Activated CD4-positive, alpha-beta memory T cell treated with anti-CD3 and anti-CD28 coated beads, Interleukin-2, amount 10 ng/mL, durations not matched to agents 7 days and 5 days (primary cell): ENCODE results near the gene SELENOV. TPM values are rescaled to one million over a fixed set of nuclear protein-coding genes. Genes with fewer than 3 reads are reported as not detected.

Experiments
- CTCF ChIA-PET: fragments of 350-600 bp; sonication (Branson Sonifier 250); formaldehyde crosslinking; loops from one replicate; lab custom pipeline; 2021; ENCODE audit warnings: antibody characterized with exemption, inconsistent platforms; lab: Charles Lee
- POLR2A ChIA-PET: fragments of 350-600 bp; sonication (Branson Sonifier 250); formaldehyde crosslinking; loops from one replicate; lab custom pipeline; 2021; ENCODE audit warnings: antibody characterized with exemption; lab: Charles Lee
- DNase-seq: peaks from one replicate; pipeline ENCODE4 v3.0.0-alpha.2; 2020
- H3K27ac Mint-ChIP-seq: one replicate; pipeline ENCODE4 v1.8.0; 2021; ENCODE audit warnings: mild to moderate bottlenecking, mixed read lengths
- H3K27me3 Mint-ChIP-seq: one replicate; pipeline ENCODE4 v1.8.0; 2021; ENCODE audit warnings: mixed read lengths
- H3K36me3 Mint-ChIP-seq: one replicate; pipeline ENCODE4 v1.8.0; 2021; ENCODE audit warnings: low read depth, mixed read lengths
- H3K4me1 Mint-ChIP-seq: one replicate; pipeline ENCODE4 v1.8.0; 2021; ENCODE audit warnings: mixed read lengths
- H3K4me3 Mint-ChIP-seq: one replicate; pipeline ENCODE4 v1.8.0; 2021; ENCODE audit warnings: mild to moderate bottlenecking, mixed read lengths
- H3K9me3 Mint-ChIP-seq: one replicate; pipeline ENCODE4 v1.8.0; 2021; ENCODE audit warnings: mixed read lengths
- total RNA-seq, 2 experiments: library from RNA; stranded (reverse); gene quantifications; one replicate each; pipeline ENCODE4 v1.2.3, GENCODE V29; 2021

The SELENOV gene
- total RNA-seq, 2 experiments from 2014 or later = not detected

DNA sequence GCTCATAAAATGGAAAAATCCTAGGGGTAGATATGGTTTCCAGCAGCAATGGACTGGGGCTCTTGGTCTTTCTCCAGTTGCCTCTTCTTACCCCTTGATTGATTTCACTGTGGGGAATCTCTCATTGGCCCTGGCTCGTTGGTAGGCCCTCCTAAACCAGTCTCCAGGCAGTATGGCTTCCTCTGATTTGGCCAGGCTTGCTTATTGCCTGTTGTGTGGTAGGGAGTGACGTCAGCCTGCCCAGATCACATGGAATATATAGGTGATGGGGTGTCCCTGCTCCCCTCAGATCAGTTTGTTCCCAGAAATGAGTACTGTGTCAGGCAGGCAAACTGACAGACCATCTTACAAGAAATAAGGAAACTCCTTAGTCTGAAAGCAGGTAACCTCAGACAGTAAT lies 5.7 kb upstream of the SELENOV start:
- Mint-ChIP-seq H3K4me1 (peaks cover 17% of the 10 kb centered on the region), H3K36me3 (peaks cover 5% of the 10 kb centered on the region), H3K27me3 (peaks cover 56% of the 10 kb centered on the region), H3K4me3 (no peak overlapping the region), H3K27ac (no peak overlapping the region), H3K9me3 (no peaks in the 10 kb centered on the region)
- no peak for DNase-seq
- ChIA-PET POLR2A (no interaction called here), CTCF (interaction anchor here (0.7 kb wide), 1 partner anchor 25 kb away, joined by 3 read pairs; no protein-coding TSS in a partner anchor)

DNA sequence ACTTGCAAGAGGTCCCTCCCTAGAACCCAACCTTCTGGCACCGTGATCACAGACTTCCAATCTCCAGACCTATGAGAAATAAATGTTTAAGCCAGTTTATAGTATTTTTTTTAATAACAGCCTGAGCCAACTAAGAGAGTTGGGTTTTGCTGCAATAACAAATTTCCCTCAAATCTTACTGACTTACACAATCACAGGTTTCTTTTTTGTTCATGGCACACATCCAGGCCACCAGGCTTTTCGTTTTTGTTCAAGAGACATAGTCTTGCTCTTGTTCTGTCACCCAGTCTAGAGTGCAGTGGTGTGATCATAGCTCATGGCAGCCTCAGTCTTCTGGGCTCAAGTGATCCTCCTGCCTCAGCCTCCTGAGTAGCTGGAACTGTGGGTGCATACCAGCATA lies 2.0 kb upstream of the SELENOV start:
- CTCF ChIA-PET = interaction anchor here (0.8 to 1.2 kb wide), 2 partner anchors 12 to 68 kb away, joined by 4 read pairs; partner anchors contain the start of gene SUPT5H
- peaks cover 12% of the 10 kb centered on the region for H3K4me1 Mint-ChIP-seq
- no peak overlapping the region for H3K27ac Mint-ChIP-seq
- no peak for DNase-seq
- no peaks in the 10 kb centered on the region for H3K9me3 Mint-ChIP-seq
- POLR2A ChIA-PET = interaction anchor here (1.5 kb wide), 1 partner anchor 162 kb away, joined by 3 read pairs; no protein-coding TSS in a partner anchor
- peaks cover 4% of the 10 kb centered on the region for H3K36me3 Mint-ChIP-seq
- peaks cover 53% of the 10 kb centered on the region for H3K27me3 Mint-ChIP-seq
- no peak overlapping the region for H3K4me3 Mint-ChIP-seq

DNA sequence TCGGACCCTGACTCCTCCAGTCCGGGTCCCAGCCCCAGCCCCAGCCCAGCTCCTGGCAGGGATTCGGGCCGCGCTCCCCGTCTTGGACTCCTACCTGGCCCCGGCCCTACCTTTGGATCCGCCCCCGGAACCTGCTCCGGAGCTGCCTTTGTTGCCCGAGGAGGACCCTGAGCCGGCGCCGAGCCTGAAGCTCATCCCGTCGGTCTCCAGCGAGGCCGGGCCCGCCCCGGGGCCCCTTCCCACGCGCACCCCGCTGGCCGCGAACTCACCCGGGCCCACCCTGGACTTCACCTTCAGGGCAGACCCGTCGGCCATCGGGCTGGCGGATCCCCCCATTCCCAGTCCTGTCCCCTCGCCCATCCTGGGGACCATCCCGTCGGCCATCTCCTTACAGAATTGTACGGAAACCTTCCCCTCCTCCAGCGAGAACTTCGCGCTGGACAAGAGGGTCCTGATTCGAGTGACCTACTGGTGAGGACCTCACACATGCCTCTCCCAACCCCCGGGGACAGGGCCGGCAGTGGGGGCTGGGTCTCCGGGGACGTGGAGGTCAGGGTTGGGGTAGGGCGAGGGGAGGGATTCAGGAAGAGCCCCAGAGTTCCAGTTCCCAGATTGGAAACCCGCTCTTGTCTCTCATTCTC lies 732 bp downstream of the SELENOV start:
- Mint-ChIP-seq H3K4me3 (no peak overlapping the region), H3K27me3 (peaks cover 44% of the 10 kb centered on the region), H3K27ac (no peak overlapping the region), H3K36me3 (peaks cover 4% of the 10 kb centered on the region), H3K4me1 (peaks cover 10% of the 10 kb centered on the region), H3K9me3 (no peaks in the 10 kb centered on the region)
- ChIA-PET POLR2A (interaction anchor here (1.0 kb wide), 1 partner anchor 17 kb away, joined by 3 read pairs; the partner anchor contains the start of gene EID2B), CTCF (interaction anchor here (1.3 kb wide), 1 partner anchor 42 kb away, joined by 3 read pairs; no protein-coding TSS in a partner anchor)
- DNase-seq = no peak

DNA sequence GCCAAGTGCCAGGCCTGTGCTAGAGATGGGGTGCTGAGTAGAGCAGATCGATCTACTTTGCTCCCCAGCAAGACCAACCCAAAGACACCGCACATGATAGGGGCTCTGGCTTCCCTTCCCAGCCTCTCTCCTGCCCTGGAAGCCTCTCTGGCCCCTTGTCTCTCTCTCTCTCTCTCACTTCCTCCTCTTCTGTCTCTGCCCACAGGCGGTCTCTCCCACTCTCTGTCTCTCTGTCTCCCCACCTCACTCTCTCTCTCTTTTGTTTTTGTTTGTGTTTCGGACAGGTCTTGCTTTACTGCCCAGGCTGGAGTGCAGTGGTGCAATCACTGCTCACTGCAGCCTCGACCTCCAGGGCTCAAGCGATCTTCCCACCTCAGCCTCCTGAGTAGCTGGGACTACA lies 1.3 kb downstream of the SELENOV start:
- ChIA-PET POLR2A (no interaction called here), CTCF (interaction anchor here (1.3 kb wide), 1 partner anchor 42 kb away, joined by 3 read pairs; no protein-coding TSS in a partner anchor)
- Mint-ChIP-seq H3K9me3 (no peaks in the 10 kb centered on the region), H3K4me1 (peaks cover 10% of the 10 kb centered on the region), H3K36me3 (peaks cover 4% of the 10 kb centered on the region), H3K4me3 (no peak overlapping the region), H3K27ac (no peak overlapping the region), H3K27me3 (peaks cover 44% of the 10 kb centered on the region)
- no peak for DNase-seq

DNA sequence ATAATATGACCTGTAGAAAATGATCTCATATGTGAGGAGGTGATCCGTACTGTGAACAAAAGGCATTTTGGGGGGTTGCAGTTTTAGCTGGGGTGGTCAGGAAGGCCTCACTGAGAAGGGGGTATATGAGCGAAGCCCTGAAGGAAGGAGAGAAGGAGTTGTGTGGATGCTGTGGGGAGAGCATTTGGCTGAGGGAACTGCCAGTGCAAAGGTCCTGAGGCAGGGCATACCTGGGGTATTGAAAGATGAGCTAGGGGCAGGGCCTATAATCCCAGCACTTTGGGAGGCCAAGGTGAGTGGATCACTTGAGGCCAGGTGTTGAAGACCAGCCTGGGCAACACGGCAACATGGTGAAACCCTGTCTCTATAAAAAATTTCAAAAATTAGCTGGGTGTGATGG lies 2.5 kb downstream of the SELENOV start:
- no peak overlapping the region for H3K4me3 Mint-ChIP-seq
- H3K4me1 Mint-ChIP-seq = peaks cover 10% of the 10 kb centered on the region
- POLR2A ChIA-PET = interaction anchor here (2.5 kb wide), 1 partner anchor 15 kb away, joined by 8 read pairs; the partner anchor contains the start of gene EID2B
- DNase-seq = no peak
- no peaks in the 10 kb centered on the region for H3K9me3 Mint-ChIP-seq
- peaks cover 43% of the 10 kb centered on the region for H3K27me3 Mint-ChIP-seq
- no peak overlapping the region for H3K27ac Mint-ChIP-seq
- CTCF ChIA-PET = interaction anchor here (0.6 to 1.2 kb wide), 3 partner anchors 44 to 104 kb away, joined by 3 read pairs; no protein-coding TSS in a partner anchor
- peaks cover 4% of the 10 kb centered on the region for H3K36me3 Mint-ChIP-seq

DNA sequence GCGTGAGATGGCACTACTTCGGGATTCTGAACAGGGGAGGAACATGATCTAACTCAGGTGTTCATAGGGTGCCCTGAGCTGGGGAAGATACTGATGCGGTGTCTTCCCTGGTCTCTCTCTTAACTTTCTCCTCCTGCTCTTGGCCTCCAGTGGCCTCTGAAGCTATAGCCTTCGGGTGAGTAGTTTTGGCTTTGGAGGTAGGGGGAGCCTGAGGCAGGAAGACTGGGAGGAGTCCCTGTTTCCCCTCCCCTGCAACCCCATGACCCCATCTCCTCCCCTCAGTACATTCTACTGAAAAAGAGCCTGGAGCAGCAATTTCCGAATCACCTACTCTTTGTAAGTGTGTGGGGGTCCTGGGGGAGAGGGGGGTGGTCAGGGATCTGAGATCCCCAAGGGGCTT lies 3.5 kb downstream of the SELENOV start:
- H3K4me1 Mint-ChIP-seq = peaks cover 10% of the 10 kb centered on the region
- H3K9me3 Mint-ChIP-seq = no peaks in the 10 kb centered on the region
- H3K27me3 Mint-ChIP-seq = peaks cover 36% of the 10 kb centered on the region
- CTCF ChIA-PET = interaction anchor here (0.6 to 2.5 kb wide), 5 partner anchors 14 to 1175 kb away, joined by 3 to 8 read pairs (median 3); partner anchors contain the start of gene EID2B
- no peak for DNase-seq
- peaks cover 4% of the 10 kb centered on the region for H3K36me3 Mint-ChIP-seq
- H3K27ac Mint-ChIP-seq = no peak overlapping the region
- POLR2A ChIA-PET = interaction anchor here (2.5 kb wide), 1 partner anchor 14 kb away, joined by 8 read pairs; the partner anchor contains the start of gene EID2B
- no peak overlapping the region for H3K4me3 Mint-ChIP-seq

DNA sequence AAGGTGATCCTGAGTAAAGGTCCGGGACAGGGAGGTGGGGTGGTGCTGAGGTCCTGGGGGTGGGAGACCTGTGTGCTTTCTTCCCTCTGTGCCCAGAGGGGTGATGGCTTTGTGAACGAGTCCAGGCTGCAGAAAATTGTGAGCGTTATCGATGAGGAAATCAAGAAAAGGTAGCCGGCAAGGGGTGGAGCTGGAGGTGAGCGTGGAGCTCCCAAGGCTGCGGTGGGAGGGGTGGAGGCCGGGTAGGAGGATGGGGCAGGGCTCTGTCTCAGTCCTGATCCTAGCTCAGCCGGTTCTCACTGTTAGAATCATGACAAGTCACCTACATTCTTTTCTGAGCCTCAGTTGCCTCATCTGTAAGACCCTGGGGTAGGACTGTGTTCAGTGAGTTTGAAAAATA lies 4.0 kb downstream of the SELENOV start:
- DNase-seq = no peak
- CTCF ChIA-PET = interaction anchor here (0.5 to 2.5 kb wide), 2 partner anchors 14 to 74 kb away, joined by 3 to 8 read pairs; partner anchors contain the start of genes EID2B and SUPT5H
- H3K4me1 Mint-ChIP-seq = peaks cover 10% of the 10 kb centered on the region
- POLR2A ChIA-PET = interaction anchor here (2.5 kb wide), 1 partner anchor 14 kb away, joined by 8 read pairs; the partner anchor contains the start of gene EID2B
- H3K9me3 Mint-ChIP-seq = no peaks in the 10 kb centered on the region
- H3K27ac Mint-ChIP-seq = no peak overlapping the region
- H3K27me3 Mint-ChIP-seq = peaks cover 31% of the 10 kb centered on the region
- H3K36me3 Mint-ChIP-seq = peaks cover 4% of the 10 kb centered on the region
- no peak overlapping the region for H3K4me3 Mint-ChIP-seq

DNA sequence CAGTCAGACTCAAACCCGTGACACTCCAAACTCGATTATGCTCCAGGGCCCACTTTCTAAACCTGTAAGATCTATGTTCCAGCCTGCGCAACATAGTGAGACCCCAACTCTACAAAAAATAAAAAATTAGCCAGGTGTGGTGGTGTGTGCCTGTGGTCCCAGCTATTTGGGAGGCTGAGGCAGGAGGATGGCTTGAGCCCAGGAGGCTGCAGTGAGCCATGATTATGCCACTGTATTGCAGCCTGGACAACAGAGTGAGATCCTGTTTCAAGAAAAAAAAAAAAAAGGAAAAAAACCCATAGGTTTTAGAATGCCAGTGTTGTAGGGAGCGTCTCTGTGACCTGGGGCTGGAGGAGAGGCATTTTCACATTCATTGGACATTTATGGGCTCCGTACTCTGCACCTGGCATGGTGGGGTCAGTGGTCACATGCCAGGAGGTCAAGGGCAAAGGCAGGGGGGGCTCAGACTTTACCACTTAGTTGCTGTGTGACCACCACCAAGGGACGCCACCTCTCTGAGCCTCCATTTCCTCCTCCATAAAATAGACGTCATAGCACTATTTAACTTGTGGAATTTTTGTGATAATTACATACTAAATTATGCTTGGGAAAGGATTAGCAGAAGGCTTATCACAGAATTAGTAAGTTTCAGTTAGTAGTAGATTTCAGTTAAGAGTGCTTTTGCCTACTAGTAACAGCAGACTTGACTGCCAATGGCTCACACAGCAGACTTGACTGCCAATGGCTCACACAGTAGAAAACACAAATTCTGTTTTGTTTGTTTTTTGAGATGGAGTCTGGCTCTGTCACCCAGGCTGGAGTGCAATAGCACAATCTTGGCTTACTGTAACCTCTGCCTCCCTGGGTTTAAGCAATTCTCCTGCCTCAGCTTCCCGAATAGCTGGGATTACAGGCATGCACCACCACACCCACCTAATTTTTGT lies 5.9 kb downstream of the SELENOV start:
- Mint-ChIP-seq H3K27ac (no peak overlapping the region), H3K27me3 (peaks cover 21% of the 10 kb centered on the region), H3K4me3 (no peak overlapping the region), H3K9me3 (no peaks in the 10 kb centered on the region), H3K36me3 (peaks cover 4% of the 10 kb centered on the region), H3K4me1 (peaks cover 5% of the 10 kb centered on the region)
- CTCF ChIA-PET = interaction anchor here (2.5 kb wide), 1 partner anchor 12 kb away, joined by 8 read pairs; the partner anchor contains the start of gene EID2B
- DNase-seq = no peak
- POLR2A ChIA-PET = no interaction called here

DNA sequence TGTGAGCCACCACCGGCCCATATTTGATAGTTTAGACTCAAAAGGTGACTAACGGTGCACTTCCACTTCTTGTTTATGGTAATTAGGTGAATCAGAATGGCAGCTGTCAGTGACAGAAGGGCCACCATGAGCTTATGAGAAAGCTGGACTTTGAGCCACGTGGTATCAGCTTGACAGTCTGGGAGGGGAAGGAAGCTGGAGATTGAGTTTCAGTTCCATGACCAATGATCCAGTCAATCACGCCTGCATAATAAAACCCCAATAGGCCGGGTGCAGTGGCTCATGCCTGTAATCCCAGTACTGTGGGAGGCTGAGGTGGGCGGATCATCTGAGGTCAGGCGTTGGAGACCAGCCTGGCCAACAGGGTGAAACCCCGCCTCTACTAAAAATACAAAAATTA lies 9.6 kb downstream of the SELENOV start:
- no peak overlapping the region for H3K27ac Mint-ChIP-seq
- peaks cover 4% of the 10 kb centered on the region for H3K4me1 Mint-ChIP-seq
- no peak overlapping the region for H3K4me3 Mint-ChIP-seq
- DNase-seq = no peak
- H3K36me3 Mint-ChIP-seq = peaks cover 5% of the 10 kb centered on the region
- ChIA-PET POLR2A (interaction anchor here (0.6 kb wide), 1 partner anchor 79 kb away, joined by 3 read pairs; the partner anchor contains the start of gene SUPT5H), CTCF (interaction anchor here (2.6 kb wide), 1 partner anchor 84 kb away, joined by 10 read pairs; no protein-coding TSS in a partner anchor)
- no peaks in the 10 kb centered on the region for H3K27me3 Mint-ChIP-seq
- no peaks in the 10 kb centered on the region for H3K9me3 Mint-ChIP-seq

DNA sequence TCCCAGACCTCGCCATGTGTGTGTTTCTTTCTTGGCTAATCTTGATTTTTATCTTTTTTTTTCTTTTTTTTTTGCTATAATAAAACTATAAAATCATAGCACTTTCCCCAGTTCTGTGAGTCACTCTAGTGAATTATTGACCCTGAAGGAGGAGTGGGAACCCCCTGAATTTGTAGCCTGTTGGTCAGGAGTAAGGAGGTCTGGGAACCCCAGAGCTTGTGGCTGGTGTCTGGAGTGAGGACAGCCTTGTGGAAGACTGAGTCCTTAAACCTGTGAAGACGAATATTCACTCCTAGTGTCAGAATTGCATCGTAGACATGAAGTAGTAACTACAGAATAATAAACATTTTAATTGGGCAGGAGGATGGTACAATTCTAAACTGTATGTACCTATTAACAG lies 10.3 kb downstream of the SELENOV start:
- CTCF ChIA-PET = interaction anchor here (1.1 to 2.6 kb wide), 2 partner anchors 22 to 85 kb away, joined by 4 to 10 read pairs; no protein-coding TSS in a partner anchor
- H3K4me1 Mint-ChIP-seq = peaks cover 5% of the 10 kb centered on the region

DNA sequence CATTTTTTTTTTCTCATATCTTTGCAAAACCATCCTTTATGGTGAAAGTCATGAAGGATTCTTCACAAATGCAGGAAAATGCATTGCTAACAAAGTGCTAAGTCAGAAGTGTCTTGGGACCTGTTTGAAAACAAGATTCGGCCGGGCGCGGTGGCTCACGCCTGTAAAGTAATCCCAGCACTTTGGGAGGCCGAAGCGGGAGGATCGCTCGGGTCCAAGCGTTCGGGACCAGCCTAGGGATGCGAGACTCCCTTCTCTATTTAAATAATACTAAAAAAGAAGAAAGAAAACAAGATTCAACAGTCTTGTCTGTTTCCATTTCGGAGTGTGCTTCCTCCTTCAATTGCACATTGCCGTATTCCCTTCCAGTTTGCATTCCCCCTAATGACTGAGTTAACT lies 16.9 kb downstream of the SELENOV start:
- ChIA-PET CTCF (interaction anchor here (0.7 to 4.6 kb wide), 14 partner anchors 10 to 197 kb away, joined by 3 to 61 read pairs (median 4); partner anchors contain the start of gene RPS16), POLR2A (interaction anchor here (0.8 to 2.2 kb wide), 12 partner anchors 10 to 142 kb away, joined by 3 to 17 read pairs (median 4); partner anchors contain the start of genes RPS16 and SUPT5H)
- Mint-ChIP-seq H3K27me3 (no peaks in the 10 kb centered on the region), H3K4me1 (peaks cover 31% of the 10 kb centered on the region), H3K4me3 (peak overlapping the region; percentile 92), H3K9me3 (no peaks in the 10 kb centered on the region), H3K36me3 (peaks cover 8% of the 10 kb centered on the region), H3K27ac (peak overlapping the region; percentile 69)
- no peak for DNase-seq

More for the DNA sequence above, 10.3 kb downstream of the SELENOV start:
- DNase-seq = no peak
- Mint-ChIP-seq H3K36me3 (peaks cover 5% of the 10 kb centered on the region), H3K9me3 (no peaks in the 10 kb centered on the region), H3K4me3 (no peak overlapping the region), H3K27me3 (no peaks in the 10 kb centered on the region), H3K27ac (no peak overlapping the region)
- POLR2A ChIA-PET = interaction anchor here (0.6 kb wide), 1 partner anchor 80 kb away, joined by 3 read pairs; the partner anchor contains the start of gene SUPT5H
